GM12864 (cell line): ENCODE measurements around the gene PLEK2.

Experiments
- DNase-seq: peaks from one replicate; pipeline ENCODE4 v3.0.0-alpha.2; 2011; ENCODE audit warnings: low read depth
- H3K4me3 ChIP-seq: 2 replicates; pipeline ENCODE4 v1.5.1; 2011; ENCODE audit warnings: mild to moderate bottlenecking, low read depth, low read length, control low read depth
- CTCF ChIP-seq: IDR thresholded peaks from 2 replicates; pipeline ENCODE4 v1.5.1; 2011; ENCODE audit warnings: low read depth, mild to moderate bottlenecking, moderate library complexity, low read length, control low read depth, inconsistent platforms; ENCODE audit errors: missing control alignments

Gene PLEK2

GRCh38 chr14:67440513-67440912, 28.5 kb upstream of the PLEK2 start:
- no peak overlapping the region for H3K4me3 ChIP-seq
- DNase-seq = no peak
- TF ChIP-seq CTCF = no peak

- no peak for DNase-seq
- H3K4me3 ChIP-seq = no peak overlapping the region
- TF ChIP-seq CTCF = no peak
Measured at GRCh38 chr14:67438969-67439368, 27.0 kb upstream of the PLEK2 start.

GRCh38 chr14:67436006-67436866, 24.3 kb upstream of the PLEK2 start:
- peak; percentile 6 for TF ChIP-seq CTCF
- H3K4me3 ChIP-seq = no peak overlapping the region
- DNase-seq = no peak

GRCh38 chr14:67435603-67436002, 23.6 kb upstream of the PLEK2 start:
- DNase-seq = no peak
- no peak for TF ChIP-seq CTCF
- no peak overlapping the region for H3K4me3 ChIP-seq

GRCh38 chr14:67432050-67432564, 20.1 kb upstream of the PLEK2 start:
- TF ChIP-seq CTCF = no peak
- no peak overlapping the region for H3K4me3 ChIP-seq
- no peak for DNase-seq

GRCh38 chr14:67429510-67430205, 17.7 kb upstream of the PLEK2 start:
- DNase-seq = no peak
- no peak for TF ChIP-seq CTCF

More at GRCh38 chr14:67429510-67430205, 17.7 kb upstream of the PLEK2 start:
- no peak overlapping the region for H3K4me3 ChIP-seq
